ENCODE results near the gene CRADD.
A peak's percentile ranks its signal among the peaks of the same experiment; 100 is the strongest.

CRADD gene

GRCh38 chr12:93706824-93707223 is 29.6 kb downstream of the CRADD start:
- Histone ChIP-seq H3K79me2 (ENCODE audit: insufficient read depth, low read length) (peaks cover 8% of the 10 kb centered on the region), H3K9ac (ENCODE audit: low read depth, low read length) (no peak overlapping the region), H4K20me1 (ENCODE audit: insufficient read depth, low read length) (no peaks in the 10 kb centered on the region), H3K4me2 (ENCODE audit: insufficient read depth, low read length) (no peak overlapping the region), H3K36me3 (ENCODE audit: insufficient read depth, low read length) (no peaks in the 10 kb centered on the region), H3K9me3 (ENCODE audit: insufficient read depth, low read length, severe bottlenecking) (peaks cover 9% of the 10 kb centered on the region), H2AFZ (ENCODE audit: low read depth, low read length) (no peak overlapping the region), H3K27ac (ENCODE audit: low read length) (no peak overlapping the region), H3K27me3 (ENCODE audit: insufficient read depth, low read length, poor library complexity) (no peaks in the 10 kb centered on the region), H3K4me1 (ENCODE audit: insufficient read depth, low read length) (no peaks in the 10 kb centered on the region), H3K4me3 (ENCODE audit: low read depth in 1 of 2, low read length in 2 of 2) (no peak overlapping the region)
- TF ChIP-seq EZH2 (IDR thresholded peaks at IDR 0.05; ENCODE audit: borderline replicate concordance, low read depth, low read length, severe bottlenecking), result no peak
- no peak for TF ChIP-seq CTCF (IDR thresholded peaks at IDR 0.05; ENCODE audit: borderline replicate concordance, extremely low read depth, low read length, poor library complexity, severe bottlenecking)
- ATAC-seq (ENCODE audit: insufficient read depth, low read depth), result no peak
- DNase-seq, result no peak

- Histone ChIP-seq H3K79me2 (ENCODE audit: insufficient read depth, low read length) (peaks cover 4% of the 10 kb centered on the region), H3K27ac (ENCODE audit: low read length) (no peak overlapping the region), H4K20me1 (ENCODE audit: insufficient read depth, low read length) (no peaks in the 10 kb centered on the region), H3K9ac (ENCODE audit: low read depth, low read length) (no peak overlapping the region), H3K9me3 (ENCODE audit: insufficient read depth, low read length, severe bottlenecking) (peaks cover 9% of the 10 kb centered on the region), H3K4me1 (ENCODE audit: insufficient read depth, low read length) (peaks cover 2% of the 10 kb centered on the region; the same call in 1 of the 2 replicates), H3K4me3 (ENCODE audit: low read depth in 1 of 2, low read length in 2 of 2) (no peak overlapping the region), H3K36me3 (ENCODE audit: insufficient read depth, low read length) (no peaks in the 10 kb centered on the region), H3K27me3 (ENCODE audit: insufficient read depth, low read length, poor library complexity) (no peaks in the 10 kb centered on the region), H2AFZ (ENCODE audit: low read depth, low read length) (no peak overlapping the region), H3K4me2 (ENCODE audit: insufficient read depth, low read length) (no peak overlapping the region)
- DNase-seq (no peak), ATAC-seq (ENCODE audit: insufficient read depth, low read depth) (no peak; the same call in 2 of the 3 replicates)
- TF ChIP-seq CTCF (IDR thresholded peaks at IDR 0.05; ENCODE audit: borderline replicate concordance, extremely low read depth, low read length, poor library complexity, severe bottlenecking), result no peak
- TF ChIP-seq EZH2 (IDR thresholded peaks at IDR 0.05; ENCODE audit: borderline replicate concordance, low read depth, low read length, severe bottlenecking), result no peak
Observed at GRCh38 chr12:93707836-93708235, 30.7 kb downstream of the CRADD start.

GRCh38 chr12:93708952-93709351 is 31.8 kb downstream of the CRADD start:
- H3K9ac ChIP-seq (ENCODE audit: low read depth, low read length), result no peak overlapping the region
- H3K4me2 ChIP-seq (ENCODE audit: insufficient read depth, low read length), result no peak overlapping the region
- H3K4me3 ChIP-seq (ENCODE audit: low read depth in 1 of 2, low read length in 2 of 2), result no peak overlapping the region
- TF ChIP-seq CTCF (IDR thresholded peaks at IDR 0.05; ENCODE audit: borderline replicate concordance, extremely low read depth, low read length, poor library complexity, severe bottlenecking) (peak; percentile 21), EZH2 (IDR thresholded peaks at IDR 0.05; ENCODE audit: borderline replicate concordance, low read depth, low read length, severe bottlenecking) (no peak)
- H4K20me1 ChIP-seq (ENCODE audit: insufficient read depth, low read length), result no peaks in the 10 kb centered on the region
- DNase-seq (no peak), ATAC-seq (ENCODE audit: insufficient read depth, low read depth) (no peak)
- no peaks in the 10 kb centered on the region for H3K27me3 ChIP-seq (ENCODE audit: insufficient read depth, low read length, poor library complexity)
- no peak overlapping the region for H2AFZ ChIP-seq (ENCODE audit: low read depth, low read length)
- H3K9me3 ChIP-seq (ENCODE audit: insufficient read depth, low read length, severe bottlenecking), result peaks cover 9% of the 10 kb centered on the region
- peaks cover 6% of the 10 kb centered on the region for H3K79me2 ChIP-seq (ENCODE audit: insufficient read depth, low read length)
- no peak overlapping the region for H3K27ac ChIP-seq (ENCODE audit: low read length)
- peaks cover 7% of the 10 kb centered on the region; the same call in 1 of the 2 replicates for H3K4me1 ChIP-seq (ENCODE audit: insufficient read depth, low read length)
- H3K36me3 ChIP-seq (ENCODE audit: insufficient read depth, low read length), result no peaks in the 10 kb centered on the region

- H4K20me1 ChIP-seq (ENCODE audit: insufficient read depth, low read length), result no peaks in the 10 kb centered on the region
- H3K27me3 ChIP-seq (ENCODE audit: insufficient read depth, low read length, poor library complexity), result no peaks in the 10 kb centered on the region
- no peak for ATAC-seq (ENCODE audit: insufficient read depth, low read depth)
- H2AFZ ChIP-seq (ENCODE audit: low read depth, low read length), result no peak overlapping the region
- H3K4me3 ChIP-seq (ENCODE audit: low read depth in 1 of 2, low read length in 2 of 2), result no peak overlapping the region
- H3K9me3 ChIP-seq (ENCODE audit: insufficient read depth, low read length, severe bottlenecking), result peaks cover 9% of the 10 kb centered on the region
- H3K27ac ChIP-seq (ENCODE audit: low read length), result no peak overlapping the region
- no peak for DNase-seq
- H3K4me1 ChIP-seq (ENCODE audit: insufficient read depth, low read length), result peaks cover 7% of the 10 kb centered on the region; the same call in 1 of the 2 replicates
- no peak for TF ChIP-seq CTCF (IDR thresholded peaks at IDR 0.05; ENCODE audit: borderline replicate concordance, extremely low read depth, low read length, poor library complexity, severe bottlenecking)
- peaks cover 4% of the 10 kb centered on the region for H3K79me2 ChIP-seq (ENCODE audit: insufficient read depth, low read length)
- no peaks in the 10 kb centered on the region for H3K36me3 ChIP-seq (ENCODE audit: insufficient read depth, low read length)
- H3K4me2 ChIP-seq (ENCODE audit: insufficient read depth, low read length), result no peak overlapping the region
- no peak overlapping the region for H3K9ac ChIP-seq (ENCODE audit: low read depth, low read length)
Observed at GRCh38 chr12:93709386-93709785, 32.2 kb downstream of the CRADD start.

Data from DND-41 (cell line).